ENCODE data around the gene CDKN2A.

- TF ChIP-seq CTCF (IDR thresholded peaks at IDR 0.05; ENCODE audit: poor library complexity, severe bottlenecking), result no peak
- no peak for TF ChIP-seq EZH2 (IDR thresholded peaks at IDR 0.05; ENCODE audit: borderline replicate concordance, insufficient read depth, low read length, poor library complexity, severe bottlenecking)
- TF ChIP-seq RAD21 (conservative IDR thresholded peaks at IDR 0.05), result no peak
- no peak for TF ChIP-seq TAF1 (IDR thresholded peaks at IDR 0.05; ENCODE audit: low read depth)
- no peak for TF ChIP-seq REST (IDR thresholded peaks at IDR 0.05; ENCODE audit: borderline replicate concordance)
- TF ChIP-seq EP300 (conservative IDR thresholded peaks at IDR 0.05; ENCODE audit: poor library complexity, severe bottlenecking), result no peak
- no peak for TF ChIP-seq POLR2AphosphoS5 (IDR thresholded peaks at IDR 0.05)
Observed at GRCh38 chr9:21936161-21936560, 58.0 kb downstream of the CDKN2A start.

Measured in neural cell (in vitro differentiated cells).